GM19240 (cell line): Measurements from ENCODE around the gene R3HDM2.

Experiments used
- DNase-seq: peaks from one replicate; pipeline ENCODE4 v3.0.0; 2011; ENCODE audit warnings: low spot score; ENCODE audit not compliant: insufficient read length

R3HDM2 gene

DNA sequence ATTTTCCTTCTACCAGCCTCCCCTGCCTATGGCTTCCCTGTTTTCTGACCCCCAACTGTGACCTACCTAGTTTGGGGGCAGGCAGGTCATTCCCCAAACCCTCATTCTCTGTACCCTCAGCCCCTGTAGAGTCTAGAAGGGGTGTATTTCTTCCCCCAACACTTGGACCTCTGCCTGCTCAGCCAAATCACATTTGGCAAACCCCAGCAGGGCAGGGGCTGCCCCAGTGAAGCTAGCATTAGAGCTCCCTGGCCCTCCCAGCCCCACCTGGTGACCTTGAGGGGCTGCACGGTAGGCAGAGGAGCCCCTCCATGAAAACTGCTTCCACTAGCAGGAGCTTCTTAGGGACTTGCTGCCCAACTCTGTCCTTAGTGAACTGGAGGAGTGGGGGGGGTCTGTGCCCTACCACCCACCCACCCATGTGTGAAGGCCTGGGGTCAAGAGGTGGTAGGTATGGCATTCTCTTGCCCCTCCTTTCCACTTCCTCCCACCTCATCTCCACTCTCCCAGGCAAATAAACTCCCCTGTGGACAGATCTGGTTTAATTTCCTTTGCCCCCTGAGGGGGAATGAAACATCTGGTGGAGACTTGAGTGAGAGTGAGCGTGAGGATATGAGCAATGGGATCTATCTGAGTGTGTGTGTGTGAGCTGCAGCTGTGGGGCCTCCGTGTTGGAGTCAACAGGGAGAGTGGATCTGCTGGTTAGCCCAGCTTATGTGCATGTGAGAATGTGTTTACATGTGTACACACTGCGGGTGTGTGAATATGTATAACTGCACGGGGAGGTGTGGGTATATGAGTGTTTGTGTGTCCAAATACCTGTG, 212.6 kb downstream of the R3HDM2 start:
- no peak for DNase-seq

GRCh38 chr12:57216921-57217879, 213.6 kb downstream of the R3HDM2 start:
- DNase-seq: no peak

- no peak for DNase-seq
Observed at GRCh38 chr12:57216014-57216911, 214.6 kb downstream of the R3HDM2 start, which contains the start of gene NXPH4. NXPH4 (plus strand) TSS chr12:57216794; CDS start chr12:57216970, 176 bp downstream.

- peak; percentile 77 for DNase-seq
Observed at GRCh38 chr12:57215668-57216013, 215.2 kb downstream of the R3HDM2 start.

DNA sequence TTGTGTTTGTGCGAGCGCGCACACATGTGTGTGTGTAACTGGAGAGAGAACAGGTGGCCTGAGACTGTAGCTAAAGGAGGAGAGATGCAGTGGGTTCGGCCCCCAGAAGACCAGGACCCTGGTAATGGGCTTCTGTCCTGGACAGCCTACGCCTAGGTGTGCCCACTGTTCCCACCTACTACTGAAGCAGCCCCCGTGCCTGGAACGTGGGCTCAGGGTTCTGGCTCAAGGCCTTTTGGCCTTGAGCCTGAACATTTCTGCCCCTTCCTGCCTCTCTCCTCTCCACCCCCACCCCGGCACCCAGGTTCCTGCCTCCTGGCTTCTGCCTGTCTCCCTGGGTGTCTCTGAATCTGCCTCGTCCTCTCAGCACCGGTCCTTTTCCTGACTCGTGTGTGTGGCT, 215.8 kb downstream of the R3HDM2 start:
- DNase-seq: no peak

DNA sequence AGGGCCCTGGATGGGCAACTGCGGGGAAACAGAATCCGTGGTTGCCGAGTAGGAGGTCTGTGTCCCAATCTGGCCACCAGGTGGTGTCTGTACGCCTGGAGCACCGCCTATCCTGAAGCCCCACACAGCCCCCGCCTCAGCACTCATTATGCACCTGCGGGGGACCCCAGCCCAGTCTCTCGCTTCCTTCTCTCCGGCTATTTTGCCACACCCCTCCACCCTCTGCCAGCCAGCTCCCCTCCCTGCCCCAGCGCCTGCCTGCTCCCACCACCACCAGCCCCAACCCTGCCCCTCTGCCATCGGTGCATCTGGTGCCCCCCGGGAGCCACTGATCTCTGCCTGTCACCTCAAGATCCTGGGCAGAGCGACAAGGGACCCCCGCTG, 216.5 kb downstream of the R3HDM2 start:
- DNase-seq: peak; percentile 87

DNA sequence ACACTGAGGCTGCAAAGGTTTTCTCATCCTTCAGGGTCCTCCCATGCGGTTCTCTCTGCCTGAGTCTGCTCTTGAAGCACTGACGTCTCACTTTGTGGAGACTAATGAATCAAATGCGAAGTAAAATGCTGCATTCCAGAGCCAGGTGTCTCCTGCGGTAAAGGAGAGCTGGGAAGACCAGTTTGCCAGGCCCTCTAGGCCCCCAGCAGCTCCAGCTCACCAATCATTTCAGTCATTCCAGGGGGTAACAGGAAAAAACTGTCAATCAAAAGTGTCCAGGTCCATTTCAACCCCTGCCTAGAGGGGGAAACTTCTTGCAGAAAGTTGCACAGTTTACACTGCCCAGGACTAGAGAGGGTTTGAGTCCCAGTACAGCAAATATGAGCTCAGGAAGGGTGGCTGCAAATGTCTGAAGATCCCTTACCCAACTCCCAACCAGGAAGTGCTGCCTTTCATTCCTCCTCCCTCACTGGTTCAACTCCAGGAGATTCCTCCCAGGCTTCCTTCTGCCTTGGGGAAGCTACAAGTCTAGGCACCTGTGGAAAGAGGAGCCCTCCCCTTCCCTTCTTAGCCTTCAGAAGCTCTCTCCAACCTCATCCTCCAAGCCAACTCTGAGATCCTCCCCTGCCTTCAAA, 217.0 kb downstream of the R3HDM2 start:
- DNase-seq: no peak

GRCh38 chr12:57213058-57213715, 217.7 kb downstream of the R3HDM2 start:
- DNase-seq: peak; percentile 99

DNA sequence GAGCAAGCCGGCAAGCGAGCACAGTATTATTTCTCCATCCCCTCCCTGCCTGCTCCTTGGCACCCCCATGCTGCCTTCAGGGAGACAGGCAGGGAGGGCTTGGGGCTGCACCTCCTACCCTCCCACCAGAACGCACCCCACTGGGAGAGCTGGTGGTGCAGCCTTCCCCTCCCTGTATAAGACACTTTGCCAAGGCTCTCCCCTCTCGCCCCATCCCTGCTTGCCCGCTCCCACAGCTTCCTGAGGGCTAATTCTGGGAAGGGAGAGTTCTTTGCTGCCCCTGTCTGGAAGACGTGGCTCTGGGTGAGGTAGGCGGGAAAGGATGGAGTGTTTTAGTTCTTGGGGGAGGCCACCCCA, 218.2 kb downstream of the R3HDM2 start:
- DNase-seq: no peak

DNA sequence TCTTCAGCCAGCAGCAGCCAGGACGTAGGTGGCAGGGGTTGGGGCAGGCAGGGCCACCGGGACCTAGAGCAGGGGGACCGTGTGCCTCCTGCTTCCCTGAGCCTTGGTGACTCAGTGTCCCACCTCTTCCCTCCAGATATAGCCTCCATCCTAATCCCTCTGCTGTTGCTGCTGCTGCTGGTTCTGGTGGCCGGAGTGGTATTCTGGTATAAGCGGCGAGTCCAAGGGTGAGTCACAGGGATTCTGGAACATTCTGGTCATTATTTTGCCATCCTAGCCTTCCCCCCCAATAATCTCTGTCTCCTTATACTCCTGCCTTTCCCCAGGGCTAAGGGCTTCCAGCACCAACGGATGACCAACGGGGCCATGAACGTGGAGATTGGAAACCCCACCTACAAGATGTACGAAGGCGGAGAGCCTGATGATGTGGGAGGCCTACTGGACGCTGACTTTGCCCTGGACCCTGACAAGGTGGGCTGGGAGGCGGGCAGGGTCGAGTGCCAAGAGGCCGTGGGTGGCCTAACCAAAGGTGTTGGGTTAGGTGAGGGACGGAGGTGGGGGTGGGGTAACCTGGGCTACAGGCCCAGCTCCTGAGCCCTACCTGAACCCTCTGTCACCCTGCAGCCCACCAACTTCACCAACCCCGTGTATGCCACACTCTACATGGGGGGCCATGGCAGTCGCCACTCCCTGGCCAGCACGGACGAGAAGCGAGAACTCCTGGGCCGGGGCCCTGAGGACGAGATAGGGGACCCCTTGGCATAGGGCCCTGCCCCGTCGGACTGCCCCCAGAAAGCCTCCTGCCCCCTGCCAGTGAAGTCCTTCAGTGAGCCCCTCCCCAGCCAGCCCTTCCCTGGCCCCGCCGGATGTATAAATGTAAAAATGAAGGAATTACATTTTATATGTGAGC, 218.8 kb downstream of the R3HDM2 start:
- no peak for DNase-seq

DNA sequence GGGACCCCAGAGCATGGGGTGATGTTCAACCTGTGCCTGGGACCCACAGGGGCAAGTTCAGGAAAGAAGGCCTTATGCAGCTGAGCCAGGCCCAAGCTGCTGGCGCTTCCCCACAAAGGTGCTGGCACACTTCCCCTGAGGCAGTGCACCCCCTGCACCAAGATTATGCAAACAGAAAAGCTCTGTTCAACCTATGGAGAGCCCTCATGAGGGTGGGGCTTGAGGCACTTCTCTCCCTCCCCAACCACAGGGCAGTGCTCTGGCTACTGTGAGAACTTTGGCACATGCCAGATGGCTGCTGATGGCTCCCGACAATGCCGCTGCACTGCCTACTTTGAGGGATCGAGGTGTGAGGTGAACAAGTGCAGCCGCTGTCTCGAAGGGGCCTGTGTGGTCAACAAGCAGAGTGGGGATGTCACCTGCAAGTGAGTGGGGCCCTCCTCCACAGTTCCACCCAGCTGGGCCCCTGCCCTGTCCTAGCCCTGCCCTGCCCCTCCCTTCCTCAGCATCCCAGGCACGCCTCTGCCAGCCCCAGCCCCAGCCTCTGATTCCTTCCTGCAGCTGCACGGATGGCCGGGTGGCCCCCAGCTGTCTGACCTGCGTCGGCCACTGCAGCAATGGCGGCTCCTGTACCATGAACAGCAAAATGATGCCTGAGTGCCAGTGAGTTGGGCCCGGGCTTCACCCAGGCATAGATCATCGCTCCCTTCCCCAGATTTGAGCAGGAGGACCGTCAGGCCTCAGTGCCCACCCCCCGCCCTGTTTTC, 219.7 kb downstream of the R3HDM2 start:
- no peak for DNase-seq

DNA sequence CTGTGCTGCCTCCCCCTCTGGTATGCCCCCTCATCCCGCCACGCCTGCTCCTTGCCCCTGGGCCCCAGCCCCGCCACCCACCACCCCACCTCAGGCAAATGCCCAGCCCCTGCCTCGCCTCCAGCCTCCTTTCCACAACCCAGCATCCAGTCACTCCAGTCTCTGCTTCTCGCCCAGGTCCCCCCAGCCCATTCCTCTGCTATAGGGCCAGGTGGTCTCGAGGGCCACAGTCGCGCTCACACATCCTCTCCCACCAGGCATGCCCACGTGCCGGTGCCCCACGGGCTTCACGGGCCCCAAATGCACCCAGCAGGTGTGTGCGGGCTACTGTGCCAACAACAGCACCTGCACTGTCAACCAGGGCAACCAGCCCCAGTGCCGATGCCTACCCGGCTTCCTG, 220.4 kb downstream of the R3HDM2 start:
- no peak for DNase-seq

DNA sequence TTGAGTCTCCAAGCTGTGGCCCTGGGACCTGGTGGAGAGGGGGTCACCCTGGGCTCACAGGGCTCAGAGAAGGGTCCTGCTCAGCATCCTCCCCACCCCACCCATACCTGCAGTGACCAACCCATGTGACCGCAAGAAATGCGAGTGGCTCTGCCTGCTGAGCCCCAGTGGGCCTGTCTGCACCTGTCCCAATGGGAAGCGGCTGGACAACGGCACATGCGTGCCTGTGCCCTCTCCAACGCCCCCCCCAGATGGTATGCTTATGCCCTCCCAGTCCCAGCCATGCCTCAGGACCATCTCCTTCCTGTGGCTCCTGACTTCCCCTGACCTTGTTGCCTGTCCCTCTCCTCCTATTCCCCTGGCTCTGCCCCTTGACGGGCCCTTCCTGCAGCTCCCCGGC, 220.9 kb downstream of the R3HDM2 start:
- DNase-seq: no peak

DNA sequence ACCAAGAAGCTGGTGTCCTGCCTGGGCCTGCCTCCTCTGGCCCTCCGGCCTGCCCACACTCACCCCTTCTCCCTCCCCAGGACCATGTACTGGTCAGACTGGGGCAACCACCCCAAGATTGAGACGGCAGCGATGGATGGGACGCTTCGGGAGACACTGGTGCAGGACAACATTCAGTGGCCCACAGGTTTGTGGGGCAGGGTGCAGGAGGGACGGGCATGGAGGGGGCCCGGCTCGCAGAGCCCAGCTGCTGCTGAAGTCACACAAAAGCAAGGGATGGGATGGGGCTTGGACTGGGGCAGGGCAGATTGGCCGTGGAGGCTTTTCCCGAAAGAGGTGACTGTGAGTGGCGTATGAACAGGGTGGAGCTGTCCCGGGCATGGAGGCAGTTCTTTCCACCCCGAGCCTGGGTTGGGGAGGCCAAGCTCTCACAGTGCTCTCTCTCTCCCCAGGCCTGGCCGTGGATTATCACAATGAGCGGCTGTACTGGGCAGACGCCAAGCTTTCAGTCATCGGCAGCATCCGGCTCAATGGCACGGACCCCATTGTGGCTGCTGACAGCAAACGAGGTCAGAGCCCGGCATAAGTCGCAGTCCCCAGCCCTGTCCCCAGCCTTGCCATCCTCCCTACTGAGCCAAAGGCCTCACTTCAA, 222.1 kb downstream of the R3HDM2 start:
- no peak for DNase-seq

- DNase-seq: no peak
Observed at GRCh38 chr12:57207731-57208630, 222.9 kb downstream of the R3HDM2 start.

DNA sequence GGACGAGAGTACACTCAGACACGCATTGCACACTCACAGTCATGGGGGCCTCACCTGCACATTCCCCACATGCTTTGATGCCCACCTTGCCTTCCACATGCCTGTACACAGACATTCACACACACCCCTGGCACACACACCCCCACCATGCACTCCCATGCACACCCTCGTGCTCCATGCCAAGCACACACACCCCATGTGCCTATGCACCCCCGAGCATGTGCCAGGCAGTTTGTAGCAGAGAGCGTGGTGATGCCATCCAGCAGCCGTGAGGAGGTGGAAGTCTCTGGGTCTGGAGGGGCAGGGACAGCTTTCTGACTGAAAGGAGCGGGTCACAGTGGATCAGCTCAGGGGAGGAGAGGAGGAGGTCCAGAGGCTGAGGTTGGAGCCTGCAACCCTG, 224.9 kb downstream of the R3HDM2 start:
- no peak for DNase-seq

DNA sequence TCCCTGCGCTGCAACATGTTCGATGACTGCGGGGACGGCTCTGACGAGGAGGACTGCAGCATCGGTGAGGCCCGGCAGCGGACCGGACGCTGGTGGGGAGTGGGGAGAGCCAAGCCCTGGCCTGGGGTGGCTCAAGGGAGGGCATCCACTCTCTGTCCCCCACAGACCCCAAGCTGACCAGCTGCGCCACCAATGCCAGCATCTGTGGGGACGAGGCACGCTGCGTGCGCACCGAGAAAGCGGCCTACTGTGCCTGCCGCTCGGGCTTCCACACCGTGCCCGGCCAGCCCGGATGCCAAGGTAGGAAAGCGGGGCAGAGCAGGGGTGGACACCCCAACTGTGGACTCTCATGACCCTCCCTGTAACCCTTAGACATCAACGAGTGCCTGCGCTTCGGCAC, 225.7 kb downstream of the R3HDM2 start:
- DNase-seq: no peak
